ENCODE data around the gene VMP1. TPM values are rescaled to one million over a fixed set of nuclear protein-coding genes. Genes with fewer than 3 reads are reported as not detected.

Gene VMP1
- total RNA-seq, result 87.3 and 287 TPM in 2 replicates

GRCh38 chr17:59707149-59707970, at the start of gene VMP1, which contains the start of gene PTRH2:
TSS of gene VMP1 (plus strand) at chr17:59707654. CDS start at chr17:59731447, 23,793 bp downstream.
TSS of gene PTRH2 (minus strand) at chr17:59707430. CDS start at chr17:59697978, 9,452 bp downstream.

Other genes starting within 250 kb of the VMP1 start
- gene DHX40, start 142.0 kb upstream of the VMP1 start, total RNA-seq, result 43.4 and 48.0 TPM in 2 replicates
- gene CLTC, start 87.8 kb upstream of the VMP1 start, total RNA-seq, result 262 and 686 TPM in 2 replicates
- gene PTRH2, start 224 bp upstream of the VMP1 start, total RNA-seq, result 19.6 and 29.6 TPM in 2 replicates
- 7.4 and 12.3 TPM in 2 replicates for gene TUBD1, start 185.3 kb downstream of the VMP1 start, total RNA-seq
- gene RPS6KB1, start 185.5 kb downstream of the VMP1 start, total RNA-seq, result 18.3 and 28.5 TPM in 2 replicates